KOPT-K1 (cell line): Measurements from ENCODE around the gene DNAH5.

Source experiments
- H3K27ac ChIP-seq: fragments of 200-600 bp; sonication (generic); 2 replicates; pipeline ENCODE4 v1.5.1; 2016; ENCODE audit warnings: antibody characterized with exemption, mild to moderate bottlenecking, low read depth, low read length; ENCODE audit not compliant: poor library complexity, severe bottlenecking
- H3K36me3 ChIP-seq: fragments of 200-600 bp; sonication (generic); 2 replicates; pipeline ENCODE4 v1.5.1; 2017; ENCODE audit warnings: antibody characterized with exemption, mild to moderate bottlenecking, low read length, moderate library complexity; ENCODE audit not compliant: insufficient read depth
- H3K9me3 ChIP-seq: fragments of 200-600 bp; sonication (generic); 2 replicates; pipeline ENCODE4 v1.5.1; 2017; ENCODE audit warnings: antibody characterized with exemption, low read length, mild to moderate bottlenecking; ENCODE audit not compliant: insufficient read depth, poor library complexity, severe bottlenecking

The DNAH5 gene

GRCh38 chr5:13957032-13957645 lies 12.7 kb upstream of the DNAH5 start:
- no peak overlapping the region for H3K27ac ChIP-seq

GRCh38 chr5:13956471-13956870 lies 12.0 kb upstream of the DNAH5 start:
- Histone ChIP-seq H3K9me3 (no peaks in the 10 kb centered on the region), H3K27ac (no peak overlapping the region), H3K36me3 (no peaks in the 10 kb centered on the region)

More at GRCh38 chr5:13957032-13957645, 12.7 kb upstream of the DNAH5 start:
- Histone ChIP-seq H3K9me3 (no peaks in the 10 kb centered on the region), H3K36me3 (no peaks in the 10 kb centered on the region)

- Histone ChIP-seq H3K9me3 (no peaks in the 10 kb centered on the region), H3K36me3 (no peaks in the 10 kb centered on the region), H3K27ac (no peak overlapping the region)
Observed at GRCh38 chr5:13955896-13956295, 11.4 kb upstream of the DNAH5 start.

- Histone ChIP-seq H3K27ac (no peak overlapping the region), H3K36me3 (no peaks in the 10 kb centered on the region), H3K9me3 (no peaks in the 10 kb centered on the region)
Observed at GRCh38 chr5:13946111-13946510, 1.6 kb upstream of the DNAH5 start.

- no peaks in the 10 kb centered on the region for H3K9me3 ChIP-seq
- no peak overlapping the region for H3K27ac ChIP-seq
- H3K36me3 ChIP-seq: no peaks in the 10 kb centered on the region
Observed at GRCh38 chr5:13945271-13945670, 783 bp upstream of the DNAH5 start.

- Histone ChIP-seq H3K9me3 (no peaks in the 10 kb centered on the region), H3K36me3 (no peaks in the 10 kb centered on the region), H3K27ac (no peak overlapping the region)
Observed at GRCh38 chr5:13943676-13944075, 812 bp downstream of the DNAH5 start.

GRCh38 chr5:13941468-13941867 lies 3.0 kb downstream of the DNAH5 start:
- H3K36me3 ChIP-seq: no peaks in the 10 kb centered on the region
- H3K27ac ChIP-seq: no peak overlapping the region
- no peaks in the 10 kb centered on the region for H3K9me3 ChIP-seq

GRCh38 chr5:13939638-13940037 lies 4.8 kb downstream of the DNAH5 start:
- Histone ChIP-seq H3K27ac (no peak overlapping the region), H3K36me3 (no peaks in the 10 kb centered on the region), H3K9me3 (no peaks in the 10 kb centered on the region)

GRCh38 chr5:13934921-13935320 lies 9.6 kb downstream of the DNAH5 start:
- Histone ChIP-seq H3K36me3 (no peaks in the 10 kb centered on the region), H3K27ac (no peak overlapping the region), H3K9me3 (no peaks in the 10 kb centered on the region)

GRCh38 chr5:13934125-13934524 lies 10.4 kb downstream of the DNAH5 start:
- Histone ChIP-seq H3K36me3 (no peaks in the 10 kb centered on the region), H3K27ac (no peak overlapping the region), H3K9me3 (no peaks in the 10 kb centered on the region)

- Histone ChIP-seq H3K27ac (no peak overlapping the region), H3K36me3 (no peaks in the 10 kb centered on the region), H3K9me3 (no peaks in the 10 kb centered on the region)
Observed at GRCh38 chr5:13932561-13932960, 11.9 kb downstream of the DNAH5 start.

- H3K9me3 ChIP-seq: no peaks in the 10 kb centered on the region
- H3K36me3 ChIP-seq: no peaks in the 10 kb centered on the region
- H3K27ac ChIP-seq: no peak overlapping the region
Observed at GRCh38 chr5:13932011-13932410, 12.5 kb downstream of the DNAH5 start.

GRCh38 chr5:13930541-13931171 lies 13.8 kb downstream of the DNAH5 start:
- no peaks in the 10 kb centered on the region for H3K36me3 ChIP-seq
- H3K27ac ChIP-seq: no peak overlapping the region
- H3K9me3 ChIP-seq: no peaks in the 10 kb centered on the region

- no peak overlapping the region for H3K27ac ChIP-seq
- H3K36me3 ChIP-seq: no peaks in the 10 kb centered on the region
- H3K9me3 ChIP-seq: no peaks in the 10 kb centered on the region
Observed at GRCh38 chr5:13926731-13927130, 17.8 kb downstream of the DNAH5 start.

GRCh38 chr5:13921578-13921977 lies 22.9 kb downstream of the DNAH5 start:
- Histone ChIP-seq H3K9me3 (no peaks in the 10 kb centered on the region), H3K27ac (no peak overlapping the region), H3K36me3 (no peaks in the 10 kb centered on the region)

- Histone ChIP-seq H3K9me3 (no peaks in the 10 kb centered on the region), H3K27ac (no peak overlapping the region), H3K36me3 (no peaks in the 10 kb centered on the region)
Observed at GRCh38 chr5:13919786-13920185, 24.7 kb downstream of the DNAH5 start.
